OCI-LY7 (cell line): ENCODE results near the gene AOPEP. TPM values are rescaled to one million over a fixed set of nuclear protein-coding genes. Genes with fewer than 3 reads are reported as not detected.

Experiments
- BruUV-seq: library from RNA; stranded (reverse); fragments of 400-500 nt; replicated peaks from 2 replicates; lab custom pipeline; 2021; lab: Mats Ljungman, UMichigan
- CTCF ChIA-PET: fragments of 300-600 bp; sonication (Branson Sonifier 250); formaldehyde crosslinking; loops from one replicate; lab custom pipeline; 2022; ENCODE audit warnings: antibody characterized with exemption; ENCODE audit not compliant: unreplicated experiment; lab: Charles Lee
- POLR2A ChIA-PET: fragments of 300-600 bp; sonication (Branson Sonifier 250); formaldehyde crosslinking; loops from one replicate; lab custom pipeline; 2022; ENCODE audit warnings: antibody characterized with exemption; lab: Charles Lee
- DNase-seq: peaks from one replicate; pipeline ENCODE4 v3.0.0-alpha.2; 2015; ENCODE audit warnings: low spot score
- H2AFZ ChIP-seq: fragments of 200-600 bp; sonication (generic), shearing (Covaris generic); 2 replicates; pipeline ENCODE4 v1.6.1; 2014; ENCODE audit warnings: mild to moderate bottlenecking, antibody characterized with exemption, low read length, moderate library complexity
- H3K27ac ChIP-seq: fragments of 200-600 bp; sonication (generic); 2 replicates; pipeline ENCODE4 v1.5.1; 2014; ENCODE audit warnings: mixed run types, low read depth, mild to moderate bottlenecking, moderate library complexity, low read length, inconsistent platforms; ENCODE audit not compliant: poor library complexity, severe bottlenecking
- H3K36me3 ChIP-seq: fragments of 200-600 bp; sonication (generic); 2 replicates; pipeline ENCODE4 v1.6.1; 2014; ENCODE audit warnings: mild to moderate bottlenecking, antibody characterized with exemption, low read length, moderate library complexity, mixed read lengths; ENCODE audit not compliant: insufficient read depth
- H3K4me1 ChIP-seq: fragments of 200-600 bp; sonication (generic); 2 replicates; pipeline ENCODE4 v1.5.1; 2014; ENCODE audit warnings: mild to moderate bottlenecking, low read length; ENCODE audit not compliant: insufficient read depth, poor library complexity, severe bottlenecking
- H3K4me2 ChIP-seq: fragments of 200-600 bp; sonication (generic); 2 replicates; pipeline ENCODE4 v1.6.1; 2014; ENCODE audit warnings: mild to moderate bottlenecking, low read length
- H3K4me3 ChIP-seq: fragments of 200-600 bp; sonication (generic); 2 replicates; pipeline ENCODE4 v1.5.1; 2014; ENCODE audit warnings: mild to moderate bottlenecking, low read depth, low read length; ENCODE audit not compliant: poor library complexity, severe bottlenecking
- H3K79me2 ChIP-seq: fragments of 200-600 bp; sonication (generic); 2 replicates; pipeline ENCODE4 v1.6.1; 2016; ENCODE audit warnings: low read depth, mild to moderate bottlenecking, low read length, moderate library complexity, mixed read lengths; ENCODE audit not compliant: insufficient read depth
- H3K9me2 ChIP-seq: fragments of 200-600 bp; sonication (generic); 2 replicates; pipeline ENCODE4 v1.6.1; 2016; ENCODE audit warnings: mild to moderate bottlenecking, low read length, mixed read lengths; ENCODE audit not compliant: insufficient read depth
- H3K9me3 ChIP-seq: fragments of 200-600 bp; sonication (generic); 2 replicates; pipeline ENCODE4 v1.6.1; 2014; ENCODE audit warnings: mild to moderate bottlenecking, mixed run types, low read length, mixed read lengths
- H4K20me1 ChIP-seq: fragments of 200-600 bp; sonication (generic); 2 replicates; pipeline ENCODE4 v1.6.1; 2014; ENCODE audit warnings: mild to moderate bottlenecking, antibody characterized with exemption, low read length, moderate library complexity, mixed read lengths; ENCODE audit not compliant: insufficient read depth
- EZH2phosphoT487 ChIP-seq: fragments of 200-600 bp; sonication (generic); IDR thresholded peaks from 2 replicates; pipeline ENCODE4 v1.6.1; 2018; ENCODE audit warnings: low read depth, borderline replicate concordance, mild to moderate bottlenecking, mixed run types, antibody characterized with exemption, low read length, moderate library complexity, mixed read lengths
- intact Hi-C: fragments of 100-400 bp; cut with micrococcal nuclease; formaldehyde crosslinking; loops from one replicate; pipeline ENCODE4 v1.10.0; 2022; ENCODE audit not compliant: unreplicated experiment
- total RNA-seq, 2 experiments: library from RNA; depleted of rRNA in 1 of 2; stranded (reverse); fragments of >200 nt in 1 of 2; shearing (Covaris generic) in 1 of 2; gene quantifications; 2 replicates each; pipeline ENCODE4 v1.2.3, GENCODE V29; 2014 to 2022
- TF ChIP-seq, protein P1 (sequence below): fragments of 200-600 bp; sonication (generic); conservative IDR thresholded peaks from 2 replicates; pipeline ENCODE4 v1.5.1; 2014; ENCODE audit warnings: mild to moderate bottlenecking, antibody characterized with exemption, low read length, moderate library complexity, mixed read lengths

AOPEP gene
- total RNA-seq, 2 experiments from 2014 or later = 17.3 to 24.3 TPM

- intact Hi-C loops = no loop called here
- ChIA-PET CTCF (interaction anchor here (0.6 kb wide), 1 partner anchor 23 kb away, joined by 5 read pairs; no protein-coding TSS in a partner anchor), POLR2A (interaction anchor here (1.2 kb wide), 1 partner anchor 74 kb away, joined by 3 read pairs; no protein-coding TSS in a partner anchor)
- no peak for DNase-seq
- Histone ChIP-seq H3K4me1 (peaks cover 5% of the 10 kb centered on the region), H3K79me2 (no peaks in the 10 kb centered on the region), H3K4me2 (no peak overlapping the region), H2AFZ (no peak overlapping the region), H3K9me3 (no peaks in the 10 kb centered on the region), H3K4me3 (no peak overlapping the region), H4K20me1 (no peaks in the 10 kb centered on the region), H3K36me3 (peaks cover 13% of the 10 kb centered on the region), H3K9me2 (no peaks in the 10 kb centered on the region), H3K27ac (no peak overlapping the region)
- no TSS peak for BruUV-seq
- TF ChIP-seq, protein P1, sequence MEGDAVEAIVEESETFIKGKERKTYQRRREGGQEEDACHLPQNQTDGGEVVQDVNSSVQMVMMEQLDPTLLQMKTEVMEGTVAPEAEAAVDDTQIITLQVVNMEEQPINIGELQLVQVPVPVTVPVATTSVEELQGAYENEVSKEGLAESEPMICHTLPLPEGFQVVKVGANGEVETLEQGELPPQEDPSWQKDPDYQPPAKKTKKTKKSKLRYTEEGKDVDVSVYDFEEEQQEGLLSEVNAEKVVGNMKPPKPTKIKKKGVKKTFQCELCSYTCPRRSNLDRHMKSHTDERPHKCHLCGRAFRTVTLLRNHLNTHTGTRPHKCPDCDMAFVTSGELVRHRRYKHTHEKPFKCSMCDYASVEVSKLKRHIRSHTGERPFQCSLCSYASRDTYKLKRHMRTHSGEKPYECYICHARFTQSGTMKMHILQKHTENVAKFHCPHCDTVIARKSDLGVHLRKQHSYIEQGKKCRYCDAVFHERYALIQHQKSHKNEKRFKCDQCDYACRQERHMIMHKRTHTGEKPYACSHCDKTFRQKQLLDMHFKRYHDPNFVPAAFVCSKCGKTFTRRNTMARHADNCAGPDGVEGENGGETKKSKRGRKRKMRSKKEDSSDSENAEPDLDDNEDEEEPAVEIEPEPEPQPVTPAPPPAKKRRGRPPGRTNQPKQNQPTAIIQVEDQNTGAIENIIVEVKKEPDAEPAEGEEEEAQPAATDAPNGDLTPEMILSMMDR = no peak
- TF ChIP-seq EZH2phosphoT487 = no peak
These were observed 73.2 kb downstream of the AOPEP start for GRCh38 chr9:94799578-94800264.

DNA sequence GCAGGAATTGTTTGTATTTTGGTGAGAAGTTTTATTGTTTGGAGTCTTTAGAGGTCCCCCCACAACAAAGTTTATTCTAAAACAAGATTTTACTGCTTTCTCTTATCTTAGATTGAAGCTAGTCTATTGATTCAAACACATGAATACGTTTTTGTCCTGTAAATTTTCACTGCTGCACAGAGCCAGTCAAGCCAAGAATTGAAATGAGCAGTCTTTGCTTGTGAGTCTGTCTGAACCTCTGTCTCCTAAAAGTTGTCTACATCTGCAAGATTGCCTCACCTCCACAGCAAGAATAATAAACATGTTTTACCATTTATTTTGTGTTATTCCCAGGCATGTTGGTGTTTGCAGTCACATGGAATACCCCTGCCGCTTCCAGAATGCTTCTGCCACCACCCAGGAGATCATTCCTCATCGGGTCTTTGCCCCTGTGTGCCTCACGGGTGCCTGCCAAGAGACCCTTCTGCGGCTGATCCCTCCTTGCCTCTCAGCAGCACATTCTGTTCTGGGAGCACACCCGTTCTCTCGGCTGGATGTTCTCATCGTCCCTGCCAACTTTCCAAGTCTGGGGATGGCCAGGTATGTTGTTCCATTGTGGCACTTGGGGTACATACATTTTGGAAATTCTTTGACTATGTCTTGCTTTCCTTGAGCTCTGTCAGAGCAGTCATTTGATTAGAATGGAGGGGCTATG is 74.1 kb downstream of the AOPEP start:
- H3K79me2 ChIP-seq = no peaks in the 10 kb centered on the region
- ChIA-PET CTCF (no interaction called here), POLR2A (interaction anchor here (1.2 kb wide), 1 partner anchor 75 kb away, joined by 3 read pairs; no protein-coding TSS in a partner anchor)
- peaks cover 13% of the 10 kb centered on the region for H3K36me3 ChIP-seq
- no TSS peak for BruUV-seq
- no peak overlapping the region for H3K27ac ChIP-seq
- no peak overlapping the region for H3K4me2 ChIP-seq
- no peaks in the 10 kb centered on the region for H3K9me3 ChIP-seq
- H2AFZ ChIP-seq = no peak overlapping the region
- H3K4me1 ChIP-seq = peaks cover 6% of the 10 kb centered on the region
- TF ChIP-seq EZH2phosphoT487 = no peak
- TF ChIP-seq, protein P1 = no peak
- DNase-seq = no peak
- intact Hi-C loops = no loop called here
- no peaks in the 10 kb centered on the region for H3K9me2 ChIP-seq
- no peak overlapping the region for H3K4me3 ChIP-seq
- H4K20me1 ChIP-seq = no peaks in the 10 kb centered on the region

DNA sequence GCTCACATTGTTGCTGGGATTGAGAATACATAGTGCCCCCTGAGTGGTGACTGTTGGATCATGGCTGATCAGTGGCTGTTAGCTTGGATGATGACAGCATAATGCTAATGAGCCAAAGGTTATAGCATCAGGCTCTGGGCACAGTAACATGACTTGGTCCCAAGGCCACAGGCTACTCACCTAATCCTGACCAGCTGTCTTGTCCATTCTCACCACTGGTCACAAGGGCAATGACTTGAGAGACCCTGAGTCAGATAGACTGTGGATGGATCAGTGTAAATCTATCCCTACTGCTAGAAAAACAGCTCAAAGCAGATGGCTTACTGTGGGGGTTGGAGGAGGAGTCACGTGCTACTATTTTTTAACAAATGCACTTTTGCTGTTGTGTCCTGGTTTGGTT is 74.7 kb downstream of the AOPEP start:
- BruUV-seq = no TSS peak
- no peak for TF ChIP-seq EZH2phosphoT487
- TF ChIP-seq, protein P1 = no peak
- no peak for DNase-seq

More for the DNA sequence above, 74.7 kb downstream of the AOPEP start:
- Histone ChIP-seq H3K9me3 (no peaks in the 10 kb centered on the region), H3K4me1 (peaks cover 12% of the 10 kb centered on the region), H3K27ac (no peak overlapping the region), H2AFZ (no peak overlapping the region), H4K20me1 (no peaks in the 10 kb centered on the region), H3K79me2 (no peaks in the 10 kb centered on the region), H3K36me3 (peaks cover 16% of the 10 kb centered on the region), H3K9me2 (no peaks in the 10 kb centered on the region), H3K4me3 (no peak overlapping the region), H3K4me2 (no peak overlapping the region)
- intact Hi-C loops = no loop called here
- CTCF ChIA-PET = no interaction called here
- POLR2A ChIA-PET = no interaction called here
